EL (cell line): Measurements from ENCODE around the gene LMNA.
"Not testable (repeated sequence)": the region's sequence is repeated elsewhere in the genome, so short reads cannot be mapped to it uniquely, and the experiment has no call there.

Experiments used
- DNase-seq: peaks from one replicate; pipeline ENCODE4 v3.0.0-alpha.2; 2016

The LMNA gene

DNA sequence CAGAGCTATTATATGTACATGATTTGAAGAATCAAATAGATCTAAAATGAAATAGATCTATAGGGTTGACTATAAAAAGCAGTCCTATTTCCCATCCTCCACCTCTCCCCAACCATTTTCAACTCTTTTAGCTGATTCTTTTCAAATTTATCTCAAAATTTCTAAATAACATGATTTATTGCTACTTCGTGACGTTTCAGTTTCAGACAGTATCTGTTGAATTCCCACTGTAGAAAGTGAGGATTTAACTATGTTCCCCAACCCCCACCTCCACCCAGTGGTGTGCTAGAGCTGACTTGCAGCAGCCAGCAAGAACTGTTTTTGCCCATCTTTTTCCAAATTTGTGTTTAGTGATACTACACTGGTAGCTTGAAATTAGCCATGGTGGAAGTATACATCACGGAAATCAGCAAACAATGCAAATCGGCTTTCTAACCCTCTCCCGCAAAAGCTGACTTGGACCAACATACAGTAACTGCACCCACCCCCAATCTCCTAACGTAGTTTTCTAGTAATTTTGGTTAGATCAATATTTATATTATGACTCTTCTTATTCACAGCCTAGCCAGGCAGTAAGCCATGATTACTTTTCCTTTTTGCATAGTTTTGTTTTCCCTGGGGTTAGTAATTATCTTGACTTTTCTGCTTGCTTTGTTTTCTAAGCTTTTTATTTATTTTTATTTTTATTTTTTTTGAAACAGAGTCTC, 49.8 kb downstream of the LMNA start:
- no peak for DNase-seq

DNA sequence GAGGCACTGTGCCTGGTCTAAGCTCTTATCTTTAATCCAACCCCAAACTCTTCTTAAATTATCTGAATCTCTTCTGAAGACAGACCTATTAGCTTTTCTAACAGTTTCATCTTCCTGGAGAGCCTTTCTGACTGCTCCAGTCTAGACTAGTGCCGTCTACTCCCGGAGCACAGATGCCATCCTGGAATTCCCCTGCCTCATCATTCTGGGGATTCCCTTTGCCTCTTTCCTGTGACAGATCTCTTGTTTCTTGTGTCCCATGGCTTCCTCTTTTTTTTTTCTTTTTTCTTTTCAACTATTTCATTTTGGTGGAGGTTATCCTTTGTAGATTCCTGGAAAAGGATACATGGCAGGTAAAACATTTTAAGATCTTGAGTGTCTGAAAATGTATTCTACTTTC, 50.6 kb downstream of the LMNA start:
- no peak for DNase-seq

DNA sequence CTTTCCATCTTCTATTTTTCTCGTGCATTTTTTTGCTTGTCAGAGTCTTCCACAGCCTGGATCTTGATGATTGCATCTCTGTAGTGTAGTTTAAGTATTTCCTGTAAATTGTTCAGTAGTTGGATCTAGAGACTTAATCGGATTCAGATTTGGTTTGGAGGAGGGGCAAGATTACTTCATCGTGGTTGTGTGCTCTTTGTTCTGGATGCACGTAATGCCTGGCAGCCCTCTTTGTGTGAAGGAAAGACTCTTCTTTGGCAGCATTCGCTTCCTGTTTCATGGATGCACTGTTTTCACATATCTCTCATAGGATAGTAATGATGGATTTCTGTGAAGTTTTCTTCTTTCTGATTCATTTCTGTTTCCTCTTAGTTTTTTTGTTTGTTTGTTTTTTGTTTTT, 53.0 kb downstream of the LMNA start:
- no peak for DNase-seq

DNA sequence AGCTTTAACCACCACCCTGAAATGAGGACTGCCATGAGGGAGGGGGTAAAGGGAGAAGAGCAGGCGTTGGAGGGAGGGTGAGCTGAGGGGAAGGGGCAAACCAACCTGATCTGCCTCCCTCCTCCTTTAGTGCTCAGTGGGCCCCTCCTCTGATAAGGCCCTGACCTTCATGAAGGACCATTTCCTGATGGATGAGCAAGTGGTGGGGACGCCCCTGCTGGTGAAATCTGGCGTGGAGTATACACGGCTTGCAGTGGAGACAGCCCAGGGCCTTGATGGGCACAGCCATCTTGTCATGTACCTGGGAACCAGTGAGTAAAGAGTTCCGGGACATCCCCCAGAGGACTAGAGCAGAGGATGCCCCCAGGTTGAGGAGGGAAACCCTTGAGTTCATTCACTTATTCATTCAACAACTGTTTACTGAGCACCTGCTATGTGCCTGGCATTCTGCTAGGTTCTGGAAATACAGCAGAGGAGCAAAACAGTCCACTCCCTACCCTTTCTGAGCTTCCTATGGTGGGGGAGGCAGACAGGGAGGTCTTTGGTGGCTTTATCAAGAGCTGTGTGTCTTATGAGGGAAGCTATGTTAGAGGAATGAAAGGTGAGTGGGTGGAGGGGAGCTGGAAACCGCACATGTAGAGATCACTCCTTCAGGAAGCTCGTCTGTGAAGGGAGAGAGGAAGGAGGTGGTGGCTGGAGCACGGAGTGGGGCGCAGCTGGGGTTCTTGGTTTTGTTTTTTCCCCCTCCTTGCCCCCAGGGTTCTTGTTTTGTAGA, 58.4 kb downstream of the LMNA start:
- no peak for DNase-seq

DNA sequence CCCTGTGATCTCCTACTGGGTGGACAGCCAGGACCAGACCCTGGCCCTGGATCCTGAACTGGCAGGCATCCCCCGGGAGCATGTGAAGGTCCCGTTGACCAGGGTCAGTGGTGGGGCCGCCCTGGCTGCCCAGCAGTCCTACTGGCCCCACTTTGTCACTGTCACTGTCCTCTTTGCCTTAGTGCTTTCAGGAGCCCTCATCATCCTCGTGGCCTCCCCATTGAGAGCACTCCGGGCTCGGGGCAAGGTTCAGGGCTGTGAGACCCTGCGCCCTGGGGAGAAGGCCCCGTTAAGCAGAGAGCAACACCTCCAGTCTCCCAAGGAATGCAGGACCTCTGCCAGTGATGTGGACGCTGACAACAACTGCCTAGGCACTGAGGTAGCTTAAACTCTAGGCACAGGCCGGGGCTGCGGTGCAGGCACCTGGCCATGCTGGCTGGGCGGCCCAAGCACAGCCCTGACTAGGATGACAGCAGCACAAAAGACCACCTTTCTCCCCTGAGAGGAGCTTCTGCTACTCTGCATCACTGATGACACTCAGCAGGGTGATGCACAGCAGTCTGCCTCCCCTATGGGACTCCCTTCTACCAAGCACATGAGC, 62.2 kb downstream of the LMNA start:
- DNase-seq = no peak

DNA sequence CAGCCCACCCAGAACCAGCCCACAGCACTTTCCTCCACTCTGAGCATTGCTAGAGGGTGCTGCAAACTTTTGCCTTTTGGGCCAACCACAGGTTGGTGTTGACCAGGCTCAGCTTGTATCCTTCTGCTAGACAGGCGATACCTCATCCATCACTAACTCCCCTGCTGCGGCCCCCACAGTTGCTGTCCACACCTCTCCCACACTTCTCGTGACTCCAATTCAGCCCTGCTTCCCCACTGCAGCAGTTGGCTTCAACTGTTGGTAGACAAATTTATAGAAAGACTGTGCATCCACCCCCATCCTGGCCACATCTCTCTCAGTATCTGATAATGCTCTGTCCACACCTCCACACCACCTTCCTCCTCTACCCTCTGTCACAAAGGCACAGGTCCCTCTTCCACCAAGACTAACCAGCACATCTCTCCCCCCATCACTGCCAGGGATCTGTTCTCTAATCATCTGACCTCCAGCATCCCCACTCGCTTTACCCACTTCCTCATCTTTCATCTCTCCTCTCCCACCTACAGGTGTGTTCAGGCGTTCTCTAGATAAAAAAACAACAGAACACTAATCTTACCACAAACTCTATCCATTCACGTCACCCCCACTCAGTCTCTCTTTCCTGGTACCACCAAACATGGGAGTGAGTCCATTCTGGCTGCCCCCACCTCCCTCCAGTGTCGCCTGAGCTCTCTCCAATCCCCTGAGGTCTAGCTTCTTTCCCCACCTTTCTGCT, 63.6 kb downstream of the LMNA start:
- DNase-seq = no peak

DNA sequence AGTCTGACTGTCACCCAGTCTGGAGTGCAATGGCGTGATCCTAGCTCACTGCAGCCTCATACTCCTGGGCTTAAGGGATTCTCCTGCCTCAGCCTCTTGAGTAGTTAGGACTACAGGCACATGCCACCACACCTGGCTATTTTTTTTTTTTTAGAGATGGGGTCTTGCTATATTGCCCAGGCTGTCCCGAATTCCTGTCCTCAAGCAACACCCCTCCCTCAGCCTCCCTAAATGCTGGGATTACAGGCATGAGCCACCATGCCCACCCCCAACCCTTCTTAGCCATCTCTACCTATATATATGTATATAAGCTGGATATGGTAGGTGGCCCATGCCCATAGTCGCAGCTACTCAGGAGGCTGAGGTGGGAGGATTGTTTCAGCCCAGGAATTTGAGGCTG, 66.0 kb downstream of the LMNA start:
- no peak for DNase-seq

DNA sequence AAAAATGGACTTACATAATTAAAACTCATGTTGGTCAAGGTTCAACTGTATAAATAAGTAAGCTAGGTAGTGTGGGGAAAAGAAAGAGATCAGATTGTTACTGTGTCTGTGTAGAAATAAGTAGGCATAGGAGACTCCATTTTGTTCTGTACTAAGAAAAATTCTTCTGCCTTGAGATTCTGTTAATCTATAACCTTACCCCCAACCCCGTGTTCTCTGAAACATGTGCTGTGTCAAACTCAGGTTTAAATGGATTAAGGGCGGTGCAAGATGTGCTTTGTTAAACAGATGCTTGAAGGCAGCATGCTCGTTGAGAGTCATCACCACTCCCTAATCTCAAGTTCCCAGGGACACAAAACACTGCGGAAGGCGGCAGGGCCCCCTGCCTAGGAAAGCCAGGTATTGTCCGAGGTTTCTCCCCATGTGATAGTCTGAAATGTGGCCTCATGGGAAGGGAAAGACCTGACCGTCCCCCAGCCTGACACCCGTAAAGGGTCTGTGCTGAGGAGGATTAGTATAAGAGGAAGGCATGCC, 66.9 kb downstream of the LMNA start:
- not testable (repeated sequence) for DNase-seq

DNA sequence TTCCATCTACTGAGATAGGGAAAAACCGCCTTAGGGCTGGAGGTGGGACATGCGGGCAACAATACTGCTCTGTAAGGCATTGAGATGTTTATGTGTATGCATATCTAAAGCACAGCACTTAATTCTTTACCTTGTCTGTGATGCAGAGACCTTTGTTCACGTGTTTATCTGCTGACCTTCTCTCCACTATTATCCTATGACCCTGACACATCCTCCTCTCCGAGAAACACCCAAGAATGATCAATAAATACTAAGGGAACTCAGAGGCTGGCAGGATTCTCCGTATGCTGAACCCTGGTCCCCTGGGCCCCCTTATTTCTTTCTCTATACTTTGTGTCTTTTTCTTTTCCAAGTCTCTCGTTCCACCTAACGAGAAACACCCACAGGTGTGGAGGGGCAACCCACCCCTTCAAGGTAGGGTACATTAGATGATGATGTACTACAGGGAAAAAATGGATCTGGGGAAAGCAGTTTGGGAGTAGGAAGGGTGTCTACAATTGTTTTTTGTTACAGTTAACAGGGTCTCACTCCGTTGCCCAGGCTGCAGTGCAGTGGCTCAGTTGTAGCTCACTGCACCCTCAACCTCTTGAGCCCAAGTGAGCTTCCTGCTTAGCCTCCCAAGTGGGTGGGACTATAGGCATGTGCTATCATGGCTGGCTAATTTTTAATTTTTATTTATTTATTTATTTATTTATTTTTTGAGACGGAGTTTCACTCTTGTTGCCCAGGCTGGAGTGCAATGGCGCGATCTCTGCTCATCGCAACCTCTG, 67.7 kb downstream of the LMNA start:
- not testable (repeated sequence) for DNase-seq

DNA sequence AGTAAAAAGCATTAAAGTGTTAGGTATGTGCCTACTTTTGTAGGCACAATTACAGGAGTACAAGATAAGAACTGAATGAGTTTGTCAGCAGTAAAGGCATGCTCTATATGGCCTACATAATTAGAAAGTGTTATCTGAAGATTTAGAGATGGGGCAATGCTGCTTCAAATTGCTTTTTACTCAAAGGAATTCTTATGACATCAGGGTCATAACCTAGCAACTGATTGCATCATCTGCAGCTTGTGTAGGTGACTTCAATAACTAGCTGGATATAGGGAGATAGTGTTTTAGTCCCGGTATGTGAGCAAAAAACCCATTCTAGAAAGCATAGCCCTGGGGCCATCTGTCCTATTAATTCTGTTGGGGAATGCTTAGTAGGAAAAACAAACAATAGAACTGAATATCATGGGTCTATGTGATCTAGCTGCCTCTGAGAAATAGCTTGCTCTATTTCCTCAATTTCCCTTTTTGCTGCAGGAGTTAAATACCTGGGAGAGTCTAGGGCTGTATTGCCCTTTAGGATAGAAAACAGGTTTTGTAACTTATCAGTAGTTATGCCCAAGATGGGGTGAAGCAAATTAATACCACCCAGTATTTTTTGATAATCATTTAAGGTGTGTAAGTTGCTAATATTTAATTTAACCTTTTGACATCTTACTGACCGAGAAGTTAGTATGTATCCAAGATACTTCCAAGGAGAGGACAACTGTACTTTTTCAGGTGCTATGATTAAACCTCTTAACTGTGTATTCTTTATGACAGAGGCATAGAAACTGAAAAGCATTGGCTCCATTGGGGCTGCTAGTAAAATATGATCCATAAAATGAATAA, 72.1 kb downstream of the LMNA start:
- DNase-seq = not testable (repeated sequence)
